WTC11 (cell line): ENCODE results near the gene GLCCI1. TPM values are rescaled to one million over a fixed set of nuclear protein-coding genes. Genes with fewer than 3 reads are reported as not detected.
A peak's percentile ranks its signal among the peaks of the same experiment; 100 is the strongest.

Experiments used
- AFF4 ChIP-seq: sonication (generic); formaldehyde crosslinking; IDR thresholded peaks from 2 replicates; pipeline ENCODE4 v1.8.1; 2023; ENCODE audit warnings: mild to moderate bottlenecking, missing genetic modification reagents, borderline replicate concordance
- ATF1 ChIP-seq: sonication (generic); formaldehyde crosslinking; IDR thresholded peaks from 2 replicates; pipeline ENCODE4 v1.8.1; 2023; ENCODE audit warnings: mild to moderate bottlenecking, moderate library complexity, missing genetic modification reagents
- CBFB ChIP-seq: sonication (generic); formaldehyde crosslinking; IDR thresholded peaks from 2 replicates; pipeline ENCODE4 v1.8.1; 2022; ENCODE audit warnings: mild to moderate bottlenecking, low read depth, missing genetic modification reagents
- CREM ChIP-seq: sonication (generic); formaldehyde crosslinking; IDR thresholded peaks from 2 replicates; pipeline ENCODE4 v1.8.1; 2022; ENCODE audit warnings: mild to moderate bottlenecking, missing genetic modification reagents, moderate library complexity
- FOXJ3 ChIP-seq: sonication (generic); formaldehyde crosslinking; IDR thresholded peaks from 2 replicates; pipeline ENCODE4 v1.9.0; 2021; ENCODE audit warnings: missing genetic modification reagents, mild to moderate bottlenecking, borderline replicate concordance
- FOXP4 ChIP-seq: sonication (generic); formaldehyde crosslinking; IDR thresholded peaks from 2 replicates; pipeline ENCODE4 v1.8.0; 2022; ENCODE audit warnings: mild to moderate bottlenecking, missing genetic modification reagents
- GRHL2 ChIP-seq: fragments of 250-450 bp; sonication (Bioruptor Pico); IDR thresholded peaks from 2 replicates; pipeline ENCODE4 v1.8.0; 2022; ENCODE audit warnings: mild to moderate bottlenecking, moderate library complexity; ENCODE audit not compliant: insufficient replicate concordance, severe bottlenecking
- HMGXB4 ChIP-seq: sonication (generic); formaldehyde crosslinking; IDR thresholded peaks from 2 replicates; pipeline ENCODE4 v1.8.1; 2023; ENCODE audit warnings: mild to moderate bottlenecking, moderate library complexity, missing genetic modification reagents
- JUN ChIP-seq: sonication (generic); formaldehyde crosslinking; IDR thresholded peaks from 2 replicates; pipeline ENCODE4 v1.8.0; 2023; ENCODE audit warnings: mild to moderate bottlenecking, missing genetic modification reagents
- NFATC4 ChIP-seq: fragments of 250-450 bp; sonication (Bioruptor Pico); IDR thresholded peaks from 2 replicates; pipeline ENCODE4 v1.9.0; 2021; ENCODE audit warnings: mild to moderate bottlenecking
- OVOL2 ChIP-seq: fragments of 250-450 bp; sonication (Bioruptor Pico); IDR thresholded peaks from 2 replicates; pipeline ENCODE4 v1.9.0; 2021; ENCODE audit warnings: mild to moderate bottlenecking, borderline replicate concordance
- TEAD1 ChIP-seq: sonication (generic); formaldehyde crosslinking; IDR thresholded peaks from 2 replicates; pipeline ENCODE4 v1.8.0; 2022; ENCODE audit warnings: mild to moderate bottlenecking, missing genetic modification reagents
- TEAD4 ChIP-seq: sonication (generic); formaldehyde crosslinking; IDR thresholded peaks from 2 replicates; pipeline ENCODE4 v1.8.0; 2022; ENCODE audit warnings: mild to moderate bottlenecking, missing genetic modification reagents
- USF1 ChIP-seq: sonication (generic); formaldehyde crosslinking; IDR thresholded peaks from 2 replicates; pipeline ENCODE4 v1.8.0; 2022; ENCODE audit warnings: mild to moderate bottlenecking, missing genetic modification reagents
- USF2 ChIP-seq: sonication (generic); formaldehyde crosslinking; IDR thresholded peaks from 2 replicates; pipeline ENCODE4 v1.8.1; 2023; ENCODE audit warnings: mild to moderate bottlenecking, missing genetic modification reagents, moderate library complexity
- ZBTB21 ChIP-seq: sonication (generic); formaldehyde crosslinking; IDR thresholded peaks from 2 replicates; pipeline ENCODE4 v1.8.1; 2023; ENCODE audit warnings: mild to moderate bottlenecking, missing genetic modification reagents, borderline replicate concordance
- ZNF138 ChIP-seq: sonication (generic); formaldehyde crosslinking; conservative IDR thresholded peaks from 2 replicates; pipeline ENCODE4 v1.8.1; 2022; ENCODE audit warnings: mild to moderate bottlenecking, moderate library complexity, missing genetic modification reagents
- ZNF232 ChIP-seq: sonication (generic); formaldehyde crosslinking; IDR thresholded peaks from 2 replicates; pipeline ENCODE4 v1.8.0; 2022; ENCODE audit warnings: mild to moderate bottlenecking, missing genetic modification reagents
- ZNF263 ChIP-seq: sonication (generic); formaldehyde crosslinking; IDR thresholded peaks from 2 replicates; pipeline ENCODE4 v1.8.1; 2022; ENCODE audit warnings: low read depth, mild to moderate bottlenecking, moderate library complexity, missing genetic modification reagents
- ZNF396 ChIP-seq: fragments of 250-450 bp; sonication (Bioruptor Pico); IDR thresholded peaks from 2 replicates; pipeline ENCODE4 v1.8.0; 2021; ENCODE audit warnings: mild to moderate bottlenecking, moderate library complexity, borderline replicate concordance
- ZNF416 ChIP-seq: fragments of 250-450 bp; sonication (Bioruptor Pico); IDR thresholded peaks from 2 replicates; pipeline ENCODE4 v1.9.0; 2021; ENCODE audit warnings: mild to moderate bottlenecking, inconsistent platforms
- total RNA-seq: library from RNA; stranded (reverse); gene quantifications from 3 replicates; pipeline ENCODE4 v1.2.3, GENCODE V29; 2021

GLCCI1 gene
- total RNA-seq, 1 experiment from 2014 or later: 23.8 TPM

GRCh38 chr7:7968544-7969305, at the start of gene GLCCI1 (continued):
- no peak for TF ChIP-seq ATF1
- peak; percentile 20; the same call in 1 of the 2 replicates for TF ChIP-seq ZNF263 (CRISPR knock-in tag)
- 0 out of 2 replicates have a peak, but pooled peaks have one; percentile 40 for TF ChIP-seq ZBTB21
- no peak for TF ChIP-seq GRHL2 (CRISPR knock-in tag)
- TF ChIP-seq OVOL2 (CRISPR knock-in tag): no peak
- peak; percentile 52; the same call in 1 of the 2 replicates for TF ChIP-seq USF1
- TF ChIP-seq JUN (CRISPR knock-in tag): peak; percentile 78; the same call in 1 of the 2 replicates
- peak; percentile 70; the same call in 1 of the 2 replicates for TF ChIP-seq ZNF138 (CRISPR knock-in tag)
- TF ChIP-seq TEAD4: peak; percentile 34; the same call in 1 of the 2 replicates
- no peak for TF ChIP-seq CBFB (CRISPR knock-in tag)
- TF ChIP-seq TEAD1 (CRISPR knock-in tag): peak; percentile 46; the same call in 1 of the 2 replicates
- TF ChIP-seq ZNF232: peak; percentile 76
- 0 out of 2 replicates have a peak, but pooled peaks have one; percentile 58 for TF ChIP-seq AFF4
- no peak for TF ChIP-seq CREM (CRISPR knock-in tag)
- peak; percentile 38; the same call in 1 of the 2 replicates for TF ChIP-seq USF2 (CRISPR knock-in tag)
- TF ChIP-seq ZNF396: no peak
- peak; percentile 26; the same call in 1 of the 2 replicates for TF ChIP-seq ZNF416 (CRISPR knock-in tag)
- TF ChIP-seq FOXJ3 (CRISPR knock-in tag): no peak
- TF ChIP-seq NFATC4: no peak
- TF ChIP-seq FOXP4 (CRISPR knock-in tag): no peak; the same call in 1 of the 2 replicates
- TF ChIP-seq HMGXB4: 0 out of 2 replicates have a peak, but pooled peaks have one; percentile 55
